K562 (cell line): ENCODE data around the gene BOLA1. TPM values are rescaled to one million over a fixed set of nuclear protein-coding genes. Genes with fewer than 3 reads are reported as not detected.

Source experiments
- BACH1 ChIP-seq: fragments of 200-800 bp; sonication (Bioruptor generic); IDR thresholded peaks from 2 replicates; pipeline ENCODE4 v1.6.1; 2016; ENCODE audit warnings: missing genetic modification characterization, missing compliant biosample characterization
- FOXA1 ChIP-seq: fragments of 450-650 bp; IDR thresholded peaks from 2 replicates; pipeline ENCODE4 v1.6.1; 2016; ENCODE audit warnings: mild to moderate bottlenecking, borderline replicate concordance
- GTF2B ChIP-seq: IDR thresholded peaks from 2 replicates; pipeline ENCODE4 v1.6.1; 2011; ENCODE audit not compliant: insufficient read length; ENCODE audit errors: extremely low read depth
- MAFK ChIP-seq: IDR thresholded peaks from 2 replicates; pipeline ENCODE4 v1.6.1; 2011; ENCODE audit warnings: low read length, improper control_type of control experiment
- MBD2 ChIP-seq: sonication (generic); IDR thresholded peaks from 2 replicates; pipeline ENCODE4 v1.6.1; 2016; ENCODE audit warnings: low read depth, borderline replicate concordance
- NFE2 ChIP-seq: IDR thresholded peaks from 2 replicates; pipeline ENCODE4 v1.6.1; 2014; ENCODE audit warnings: antibody characterized with exemption, low read depth
- NR2F6 ChIP-seq: fragments of 450-650 bp; formaldehyde crosslinking; IDR thresholded peaks from 2 replicates; pipeline ENCODE4 v1.4.0; 2020; ENCODE audit warnings: mild to moderate bottlenecking
- NUFIP1 ChIP-seq: fragments of 450-650 bp; IDR thresholded peaks from 2 replicates; pipeline ENCODE4 v1.6.1; 2018; ENCODE audit not compliant: partially characterized antibody
- SMARCB1 ChIP-seq: IDR thresholded peaks from 2 replicates; pipeline ENCODE4 v1.6.1; 2011; ENCODE audit warnings: improper control_type of control experiment, low read depth; ENCODE audit not compliant: insufficient read length
- SMARCE1 ChIP-seq: fragments of 450-650 bp; IDR thresholded peaks from 2 replicates; pipeline ENCODE4 v1.7.1; 2016; ENCODE audit warnings: mild to moderate bottlenecking
- U2AF2 ChIP-seq: fragments of 200-400 bp; formaldehyde crosslinking; optimal IDR thresholded peaks from 2 replicates; pipeline ENCODE3; 2017; ENCODE audit warnings: low read depth, mild to moderate bottlenecking, low read length
- ZFP1 ChIP-seq: fragments of 450-650 bp; formaldehyde crosslinking; IDR thresholded peaks from 2 replicates; pipeline ENCODE4 v1.4.0; 2020; ENCODE audit warnings: mild to moderate bottlenecking, mixed read lengths
- ZNF79 ChIP-seq: fragments of 250-450 bp; sonication (Bioruptor Pico); IDR thresholded peaks from 2 replicates; pipeline ENCODE4 v1.4.0; 2020; ENCODE audit warnings: low read depth, mild to moderate bottlenecking, moderate library complexity
- polyA plus RNA-seq, 8 experiments: library from polyadenylated mRNA; depleted of rRNA in 4 of 8; stranded (reverse) in 5 of 8; unstranded in 3 of 8; fragments of >200 nt; fragmentation: Nextera tagmentation in 2 of 8; fragmentation: Illumina TruSeq in 1 of 8; extraction: Ambion mirVana in 2 of 8; extraction: Trizol in 1 of 8; gene quantifications; 2 replicates each; pipeline versions ENCODE4 v1.2.1 to v1.2.3, GENCODE V29; 2011 to 2014; ENCODE audit warnings: inconsistent platforms in 1 of 8, missing spikeins in 1 of 8
- total RNA-seq, 7 experiments: library from RNA; depleted of rRNA in 6 of 7; stranded (reverse); fragments of >200 nt in 6 of 7; fragmentation: Illumina TruSeq in 2 of 7; extraction: Trizol in 2 of 7; gene quantifications; 2 replicates each; pipeline versions ENCODE4 v1.2.1 to v1.2.3, GENCODE V29; 2011 to 2021; ENCODE audit warnings: low replicate concordance in 1 of 7
- TF ChIP-seq, protein P1 (sequence below), 2 experiments: fragments of 450-650 bp in 1 of 2; sonication (generic) in 1 of 2; formaldehyde crosslinking in 1 of 2; IDR thresholded peaks; 2 replicates each; pipeline versions ENCODE4 v1.7.1 to v1.9.0; 2016 to 2022; ENCODE audit warnings: inconsistent platforms in 1 of 2, mild to moderate bottlenecking in 1 of 2, missing genetic modification reagents in 1 of 2
- TF ChIP-seq, protein P2 (sequence below): sonication (generic); formaldehyde crosslinking; IDR thresholded peaks from 2 replicates; pipeline ENCODE4 v1.8.0; 2022; ENCODE audit warnings: missing genetic modification reagents, mild to moderate bottlenecking, borderline replicate concordance

The BOLA1 gene
- total and polyA plus RNA-seq, 9 of the 15 experiments (the other 6 are each of a cell fraction or from before 2014, with no cell fraction given) = 0.18 to 1.2 (median 0.40) TPM; not detected in 2

DNA sequence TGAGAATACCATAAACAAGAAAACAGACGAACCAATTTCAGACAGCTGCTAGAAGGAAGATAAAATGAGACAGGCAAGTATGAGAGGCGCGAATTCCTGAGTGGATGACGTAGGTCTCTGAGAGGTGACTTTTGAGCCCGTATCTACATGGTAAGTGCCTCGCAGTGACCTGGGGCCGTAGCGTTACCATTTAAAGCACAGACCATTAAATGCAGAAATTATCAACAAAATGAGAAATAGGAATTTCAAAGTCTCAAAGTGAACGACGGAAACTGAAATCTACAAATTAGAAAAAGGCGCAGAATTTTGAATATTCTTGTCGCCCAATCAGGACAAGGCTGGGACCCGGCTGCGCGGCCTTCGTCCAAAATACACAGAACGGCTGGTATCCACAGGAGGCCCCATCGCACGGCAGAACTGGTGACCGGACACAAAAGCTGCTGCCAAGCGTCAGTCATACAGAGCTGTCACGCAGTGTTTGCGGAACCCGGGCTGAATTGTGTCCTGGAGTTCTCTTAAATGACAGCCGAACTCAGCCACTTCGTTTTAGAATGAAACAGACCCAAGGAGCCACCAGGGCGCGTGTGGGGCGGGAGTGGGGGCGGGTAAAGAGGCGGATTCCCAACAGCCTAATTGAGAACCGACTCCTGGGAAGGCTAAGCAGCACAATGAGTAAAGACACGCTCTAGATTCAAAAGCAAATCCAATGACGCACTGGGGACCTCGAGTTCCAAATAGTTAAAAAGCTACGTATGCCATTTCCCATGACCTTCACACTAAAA, 13.8 kb upstream of the BOLA1 start (continued):
- TF ChIP-seq ZNF79 (CRISPR knock-in tag) (no peak), U2AF2 (no peak), SMARCE1 (no peak), MBD2 (peak; percentile 33; the same call in 1 of the 2 replicates), BACH1 (tag) (no peak), NR2F6 (CRISPR knock-in tag) (no peak), NFE2 (no peak), NUFIP1 (no peak), MAFK (no peak), SMARCB1 (no peak), GTF2B (no peak), ZFP1 (CRISPR knock-in tag) (no peak), FOXA1 (no peak)
- TF ChIP-seq, protein P1, sequence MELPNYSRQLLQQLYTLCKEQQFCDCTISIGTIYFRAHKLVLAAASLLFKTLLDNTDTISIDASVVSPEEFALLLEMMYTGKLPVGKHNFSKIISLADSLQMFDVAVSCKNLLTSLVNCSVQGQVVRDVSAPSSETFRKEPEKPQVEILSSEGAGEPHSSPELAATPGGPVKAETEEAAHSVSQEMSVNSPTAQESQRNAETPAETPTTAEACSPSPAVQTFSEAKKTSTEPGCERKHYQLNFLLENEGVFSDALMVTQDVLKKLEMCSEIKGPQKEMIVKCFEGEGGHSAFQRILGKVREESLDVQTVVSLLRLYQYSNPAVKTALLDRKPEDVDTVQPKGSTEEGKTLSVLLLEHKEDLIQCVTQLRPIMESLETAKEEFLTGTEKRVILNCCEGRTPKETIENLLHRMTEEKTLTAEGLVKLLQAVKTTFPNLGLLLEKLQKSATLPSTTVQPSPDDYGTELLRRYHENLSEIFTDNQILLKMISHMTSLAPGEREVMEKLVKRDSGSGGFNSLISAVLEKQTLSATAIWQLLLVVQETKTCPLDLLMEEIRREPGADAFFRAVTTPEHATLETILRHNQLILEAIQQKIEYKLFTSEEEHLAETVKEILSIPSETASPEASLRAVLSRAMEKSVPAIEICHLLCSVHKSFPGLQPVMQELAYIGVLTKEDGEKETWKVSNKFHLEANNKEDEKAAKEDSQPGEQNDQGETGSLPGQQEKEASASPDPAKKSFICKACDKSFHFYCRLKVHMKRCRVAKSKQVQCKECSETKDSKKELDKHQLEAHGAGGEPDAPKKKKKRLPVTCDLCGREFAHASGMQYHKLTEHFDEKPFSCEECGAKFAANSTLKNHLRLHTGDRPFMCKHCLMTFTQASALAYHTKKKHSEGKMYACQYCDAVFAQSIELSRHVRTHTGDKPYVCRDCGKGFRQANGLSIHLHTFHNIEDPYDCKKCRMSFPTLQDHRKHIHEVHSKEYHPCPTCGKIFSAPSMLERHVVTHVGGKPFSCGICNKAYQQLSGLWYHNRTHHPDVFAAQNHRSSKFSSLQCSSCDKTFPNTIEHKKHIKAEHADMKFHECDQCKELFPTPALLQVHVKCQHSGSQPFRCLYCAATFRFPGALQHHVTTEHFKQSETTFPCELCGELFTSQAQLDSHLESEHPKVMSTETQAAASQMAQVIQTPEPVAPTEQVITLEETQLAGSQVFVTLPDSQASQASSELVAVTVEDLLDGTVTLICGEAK (IDR thresholded peaks at IDR 0.05) = no peak
- TF ChIP-seq, protein P1 (CRISPR knock-in tag; IDR thresholded peaks at IDR 0.05) = 0 out of 2 replicates have a peak, but pooled peaks have one; percentile 7
- TF ChIP-seq, protein P2, sequence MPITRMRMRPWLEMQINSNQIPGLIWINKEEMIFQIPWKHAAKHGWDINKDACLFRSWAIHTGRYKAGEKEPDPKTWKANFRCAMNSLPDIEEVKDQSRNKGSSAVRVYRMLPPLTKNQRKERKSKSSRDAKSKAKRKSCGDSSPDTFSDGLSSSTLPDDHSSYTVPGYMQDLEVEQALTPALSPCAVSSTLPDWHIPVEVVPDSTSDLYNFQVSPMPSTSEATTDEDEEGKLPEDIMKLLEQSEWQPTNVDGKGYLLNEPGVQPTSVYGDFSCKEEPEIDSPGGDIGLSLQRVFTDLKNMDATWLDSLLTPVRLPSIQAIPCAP = no peak
